NK-92 (cell line): ENCODE data around the gene IL22RA1.

Experiments
- DNase-seq: peaks from one replicate; lab custom pipeline; 2025; ENCODE audit not compliant: unreplicated experiment; lab: John Stamatoyannopoulos, UW

IL22RA1 gene

GRCh38 chr1:24098943-24099638 is 43.8 kb downstream of the IL22RA1 start:
- DNase-seq: no peak

GRCh38 chr1:24098102-24098501 is 44.8 kb downstream of the IL22RA1 start:
- DNase-seq: no peak

GRCh38 chr1:24097663-24098062 is 45.3 kb downstream of the IL22RA1 start:
- DNase-seq: no peak

GRCh38 chr1:24096739-24097103 is 46.2 kb downstream of the IL22RA1 start:
- no peak for DNase-seq

- no peak for DNase-seq
Observed at GRCh38 chr1:24096009-24096738, 46.8 kb downstream of the IL22RA1 start.

GRCh38 chr1:24095140-24095859 is 47.6 kb downstream of the IL22RA1 start:
- DNase-seq: no peak

- no peak for DNase-seq
Observed at GRCh38 chr1:24094554-24094953, 48.4 kb downstream of the IL22RA1 start.

GRCh38 chr1:24093732-24094131 is 49.2 kb downstream of the IL22RA1 start:
- DNase-seq: no peak

GRCh38 chr1:24092979-24093378 is 50.0 kb downstream of the IL22RA1 start:
- no peak for DNase-seq

- DNase-seq: no peak
Observed at GRCh38 chr1:24091971-24092482, 50.9 kb downstream of the IL22RA1 start.

GRCh38 chr1:24090736-24091135 is 52.2 kb downstream of the IL22RA1 start:
- no peak for DNase-seq

- DNase-seq: no peak
Observed at GRCh38 chr1:24089743-24090555, 53.0 kb downstream of the IL22RA1 start.

- no peak for DNase-seq
Observed at GRCh38 chr1:24089027-24089742, 53.8 kb downstream of the IL22RA1 start.

GRCh38 chr1:24086466-24086865 is 56.5 kb downstream of the IL22RA1 start:
- no peak for DNase-seq

- DNase-seq: no peak
Observed at GRCh38 chr1:24085546-24085945, 57.4 kb downstream of the IL22RA1 start.

GRCh38 chr1:24085007-24085406 is 57.9 kb downstream of the IL22RA1 start:
- DNase-seq: no peak

GRCh38 chr1:24084050-24084449 is 58.9 kb downstream of the IL22RA1 start:
- DNase-seq: no peak

GRCh38 chr1:24082372-24082771 is 60.6 kb downstream of the IL22RA1 start:
- DNase-seq: no peak

- no peak for DNase-seq
Observed at GRCh38 chr1:24081190-24081589, 61.8 kb downstream of the IL22RA1 start.

- DNase-seq: no peak
Observed at GRCh38 chr1:24080131-24080530, 62.8 kb downstream of the IL22RA1 start.
